ENCODE data around the gene RUFY3.

Gene RUFY3

DNA sequence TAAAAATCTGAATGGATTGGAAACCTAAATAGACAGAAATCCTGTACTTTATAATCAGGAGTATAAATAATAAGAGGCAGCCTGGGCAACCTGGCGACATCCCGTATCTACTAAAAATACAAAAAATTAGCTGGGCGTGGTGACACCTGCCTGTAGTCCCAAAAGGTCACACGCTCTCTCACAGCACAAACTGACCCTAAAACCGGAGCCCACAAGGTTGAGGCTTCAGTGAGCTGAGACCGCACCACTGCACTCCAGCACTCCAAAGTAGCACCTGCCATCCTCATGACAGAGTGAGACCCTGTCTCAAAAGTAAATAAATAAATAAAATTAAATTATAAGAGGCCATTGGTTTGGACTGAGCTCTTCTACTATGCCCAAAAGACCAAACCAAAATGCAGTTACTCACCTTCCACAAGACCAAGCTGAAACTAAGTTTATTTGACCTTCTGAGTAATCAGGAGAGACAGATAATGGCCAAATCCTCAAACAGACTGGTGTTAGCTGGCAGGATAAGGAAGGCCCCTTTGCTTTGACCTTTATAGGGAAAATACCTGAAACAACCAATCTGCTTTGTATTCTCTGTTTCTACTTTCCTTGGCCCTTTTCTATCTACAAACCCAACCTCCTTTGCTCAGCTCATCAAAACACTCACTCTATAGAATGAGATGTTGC is 121.1 kb downstream of the RUFY3 start:
- no peak for DNase-seq

DNA sequence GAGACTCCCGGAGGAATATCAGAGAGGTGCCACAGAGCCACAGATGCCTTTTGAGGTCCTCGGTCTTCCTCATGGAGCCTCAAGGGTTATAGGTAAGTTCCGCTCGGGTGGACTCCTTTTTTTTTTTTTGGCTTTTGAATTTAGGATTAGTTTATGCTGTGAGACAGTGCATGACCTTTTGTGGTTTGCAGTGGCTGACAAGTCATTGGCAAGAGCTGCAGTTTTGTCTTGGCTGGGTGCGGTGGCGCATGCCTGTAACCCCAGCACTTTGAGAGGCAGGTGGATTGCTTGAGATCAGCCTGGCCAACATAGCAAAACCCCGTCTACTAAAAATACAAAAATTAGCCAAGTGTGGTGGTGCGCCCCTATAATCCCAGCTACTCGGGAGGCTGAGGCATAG is 122.4 kb downstream of the RUFY3 start:
- no peak for DNase-seq

DNA sequence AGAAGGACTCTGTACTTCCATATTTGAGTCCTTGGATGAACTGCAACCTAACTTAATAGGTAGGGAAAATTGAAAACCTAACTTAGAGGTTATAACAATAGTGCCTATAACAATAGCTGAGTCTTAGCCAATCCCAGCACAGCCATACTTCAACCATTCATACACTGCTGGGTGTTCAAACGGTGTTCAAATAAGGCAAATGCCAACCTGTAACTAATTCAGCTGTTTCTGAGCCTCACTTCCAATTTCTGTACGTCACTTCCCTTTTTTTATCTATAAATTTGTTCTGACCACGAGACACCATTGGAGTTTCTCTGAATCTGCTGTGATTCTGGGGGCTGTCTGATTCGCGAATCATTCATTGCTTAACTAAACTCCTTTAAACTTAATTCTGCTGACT is 127.5 kb downstream of the RUFY3 start:
- DNase-seq, result no peak

DNA sequence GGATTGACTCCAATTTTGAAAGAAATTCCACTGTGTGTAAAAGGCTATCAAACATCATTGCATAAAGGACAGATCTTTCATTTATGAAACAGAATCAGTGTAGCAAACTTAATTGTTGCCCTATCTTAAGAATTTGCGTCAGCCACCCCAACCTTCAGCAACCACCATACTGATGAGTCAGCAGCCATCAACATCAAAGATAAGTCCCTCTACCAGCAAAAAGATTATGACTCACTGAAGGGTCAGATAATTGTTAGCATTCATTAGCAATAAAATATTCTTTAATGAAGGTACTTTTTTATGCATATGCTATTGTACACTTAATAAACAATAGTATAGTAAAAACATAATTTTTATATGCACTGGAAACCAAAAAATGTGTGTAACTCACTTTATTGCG is 133.7 kb downstream of the RUFY3 start:
- DNase-seq, result no peak

All from activated naive CD4-positive, alpha-beta T cell (primary cell).